Hepatocyte (in vitro differentiated cells): ENCODE results near the gene LMO2. TPM values are rescaled to one million over a fixed set of nuclear protein-coding genes. Genes with fewer than 3 reads are reported as not detected.

Experiments
- DNase-seq: peaks from one replicate; pipeline ENCODE4 v3.0.0-alpha.2; 2016; ENCODE audit warnings: low spot score
- H2AFZ ChIP-seq: fragments of 200-600 bp; sonication (generic); 2 replicates; pipeline ENCODE4 v1.6.0; 2016; ENCODE audit warnings: antibody characterized with exemption, mild to moderate bottlenecking
- H3K27ac ChIP-seq: fragments of 200-600 bp; sonication (generic); 2 replicates; pipeline ENCODE4 v1.5.1; 2016; ENCODE audit warnings: mild to moderate bottlenecking
- H3K27me3 ChIP-seq: fragments of 200-600 bp; sonication (generic); 2 replicates; pipeline ENCODE4 v1.6.1; 2016
- H3K36me3 ChIP-seq: fragments of 200-600 bp; sonication (generic); replicated peaks from 2 replicates; pipeline ENCODE4 v1.5.1; 2016; ENCODE audit warnings: low read depth; ENCODE audit not compliant: insufficient read depth
- H3K4me1 ChIP-seq: fragments of 200-600 bp; sonication (generic); 2 replicates; pipeline ENCODE4 v1.5.1; 2016; ENCODE audit warnings: mild to moderate bottlenecking, moderate library complexity; ENCODE audit not compliant: insufficient read depth
- H3K4me2 ChIP-seq: fragments of 200-600 bp; sonication (generic); 2 replicates; pipeline ENCODE4 v1.6.0; 2016
- H3K4me3 ChIP-seq: fragments of 200-600 bp; sonication (generic); 2 replicates; pipeline ENCODE4 v1.5.1; 2016; ENCODE audit warnings: mild to moderate bottlenecking
- H3K79me2 ChIP-seq: fragments of 200-600 bp; sonication (generic); 2 replicates; pipeline ENCODE4 v1.6.0; 2017; ENCODE audit warnings: mild to moderate bottlenecking
- H3K9me2 ChIP-seq: fragments of 200-600 bp; sonication (generic); replicated peaks from 2 replicates; pipeline ENCODE4 v1.6.0; 2017; ENCODE audit warnings: mild to moderate bottlenecking; ENCODE audit not compliant: insufficient read depth
- H3K9me3 ChIP-seq: fragments of 200-600 bp; sonication (generic); 2 replicates; pipeline ENCODE4 v1.5.1; 2016; ENCODE audit warnings: low read depth, mild to moderate bottlenecking
- H4K20me1 ChIP-seq: fragments of 200-600 bp; sonication (generic); 2 replicates; pipeline ENCODE4 v1.6.0; 2016; ENCODE audit warnings: mild to moderate bottlenecking; ENCODE audit not compliant: insufficient read depth, poor library complexity, severe bottlenecking
- CTCF ChIP-seq: fragments of 200-600 bp; sonication (generic); IDR thresholded peaks from 2 replicates; pipeline ENCODE4 v1.5.1; 2016; ENCODE audit warnings: antibody characterized with exemption, mild to moderate bottlenecking; ENCODE audit not compliant: poor library complexity
- EZH2 ChIP-seq: fragments of 200-600 bp; sonication (generic); IDR thresholded peaks from 2 replicates; pipeline ENCODE4 v1.6.1; 2016; ENCODE audit warnings: antibody characterized with exemption, mild to moderate bottlenecking, borderline replicate concordance
- EZH2phosphoT487 ChIP-seq: fragments of 200-600 bp; sonication (generic); IDR thresholded peaks from one replicate; pipeline ENCODE4 v1.6.1; 2018; ENCODE audit warnings: antibody characterized with exemption, mild to moderate bottlenecking, low read depth, moderate library complexity; ENCODE audit not compliant: unreplicated experiment, severe bottlenecking
- WGBS: methylation state at CpG from one replicate; pipeline ENCODE4 v1.1.6; 2016; ENCODE audit warnings: low lambda C conversion rate; ENCODE audit errors: missing lambda C conversion rate; 5-methylcytosine and 5-hydroxymethylcytosine counted together
- polyA plus RNA-seq: library from polyadenylated mRNA; unstranded; fragments of >200 nt; fragmentation: Nextera tagmentation; extraction: Ambion mirVana; gene quantifications from 2 replicates; pipeline ENCODE4 v1.2.1, GENCODE V29; 2016
- total RNA-seq: library from RNA; depleted of rRNA; stranded (reverse); fragments of >200 nt; gene quantifications from 2 replicates; pipeline ENCODE4 v1.2.3, GENCODE V29; 2014

The LMO2 gene
- total and polyA plus RNA-seq, 2 experiments from 2014 or later = 2.5 to 5.5 TPM

GRCh38 chr11:33930317-33931021 is 38.6 kb upstream of the LMO2 start:
- Histone ChIP-seq H3K9me3 (no peaks in the 10 kb centered on the region), H2AFZ (peak overlapping the region; percentile 34), H3K4me2 (peak overlapping the region; percentile 27), H4K20me1 (no peaks in the 10 kb centered on the region), H3K9me2 (no peaks in the 10 kb centered on the region), H3K4me3 (no peak overlapping the region), H3K27me3 (no peaks in the 10 kb centered on the region), H3K4me1 (peaks cover 25% of the 10 kb centered on the region), H3K36me3 (no peaks in the 10 kb centered on the region), H3K27ac (peak overlapping the region; percentile 55), H3K79me2 (no peaks in the 10 kb centered on the region)
- no peak for DNase-seq
- TF ChIP-seq EZH2 (no peak), CTCF (no peak), EZH2phosphoT487 (no peak)
- WGBS = 51% methylated on average over 7 of the region's 7 CpGs

GRCh38 chr11:33928564-33928963 is 36.7 kb upstream of the LMO2 start:
- Histone ChIP-seq H3K9me3 (no peaks in the 10 kb centered on the region), H3K79me2 (no peaks in the 10 kb centered on the region), H3K9me2 (no peaks in the 10 kb centered on the region), H3K27ac (no peak overlapping the region), H3K36me3 (no peaks in the 10 kb centered on the region), H2AFZ (no peak overlapping the region), H3K27me3 (no peaks in the 10 kb centered on the region), H4K20me1 (no peaks in the 10 kb centered on the region), H3K4me3 (no peak overlapping the region), H3K4me2 (no peak overlapping the region), H3K4me1 (peaks cover 25% of the 10 kb centered on the region)
- TF ChIP-seq CTCF = no peak
- TF ChIP-seq EZH2phosphoT487 = no peak
- no peak for TF ChIP-seq EZH2
- WGBS = 95% methylated on average over 4 of the region's 4 CpGs
- DNase-seq = no peak

GRCh38 chr11:33926671-33927552 is 35.0 kb upstream of the LMO2 start:
- Histone ChIP-seq H3K9me2 (no peaks in the 10 kb centered on the region), H3K27ac (no peak overlapping the region), H3K27me3 (no peaks in the 10 kb centered on the region), H2AFZ (no peak overlapping the region), H3K4me3 (no peak overlapping the region), H3K4me1 (peaks cover 14% of the 10 kb centered on the region), H3K36me3 (no peaks in the 10 kb centered on the region), H3K79me2 (no peaks in the 10 kb centered on the region), H3K4me2 (no peak overlapping the region), H4K20me1 (no peaks in the 10 kb centered on the region), H3K9me3 (no peaks in the 10 kb centered on the region)
- TF ChIP-seq EZH2 = no peak
- TF ChIP-seq CTCF = no peak
- TF ChIP-seq EZH2phosphoT487 = no peak
- WGBS = 89% methylated on average over 16 of the region's 16 CpGs
- DNase-seq = no peak
